Caco-2 (cell line): ENCODE measurements around the gene CCDC97. TPM values are rescaled to one million over a fixed set of nuclear protein-coding genes. Genes with fewer than 3 reads are reported as not detected.

Experiments used
- BruUV-seq: library from RNA; stranded (reverse); fragments of 400-500 nt; replicated peaks from 2 replicates; lab custom pipeline; 2021; lab: Mats Ljungman, UMichigan
- CTCF ChIA-PET: fragments of 300-600 bp; sonication (Branson Sonifier 250); formaldehyde crosslinking; loops from one replicate; lab custom pipeline; 2022; ENCODE audit warnings: antibody characterized with exemption; lab: Charles Lee
- POLR2A ChIA-PET: fragments of 300-600 bp; sonication (Branson Sonifier 250); formaldehyde crosslinking; loops from one replicate; lab custom pipeline; 2022; ENCODE audit warnings: antibody characterized with exemption; lab: Charles Lee
- DNase-seq, 2 experiments: peaks; one replicate each; pipeline versions ENCODE4 v3.0.0 to v3.0.0-alpha.2; 2020 to 2022
- H3K27me3 ChIP-seq: replicated peaks from 2 replicates; pipeline ENCODE4 v1.6.0; 2011; ENCODE audit warnings: low read length; ENCODE audit not compliant: control insufficient read depth, insufficient read depth
- H3K36me3 ChIP-seq: 2 replicates; pipeline ENCODE4 v1.5.1; 2011; ENCODE audit warnings: low read length; ENCODE audit not compliant: control insufficient read depth, insufficient read depth
- H3K4me1 ChIP-seq: fragments of 250-450 bp; sonication (Bioruptor Pico); 2 replicates; pipeline ENCODE4 v1.5.1; 2020; ENCODE audit warnings: mild to moderate bottlenecking
- H3K4me3 ChIP-seq: 2 replicates; pipeline ENCODE4 v1.5.1; 2011; ENCODE audit warnings: low read depth, mild to moderate bottlenecking, control low read depth, low read length
- H3K9me3 ChIP-seq: fragments of 250-450 bp; sonication (Bioruptor Pico); 2 replicates; pipeline ENCODE4 v1.5.1; 2020; ENCODE audit warnings: mild to moderate bottlenecking, moderate library complexity
- H3K27ac Mint-ChIP-seq: one replicate; pipeline ENCODE4 v1.8.0; 2022; ENCODE audit warnings: mixed read lengths; ENCODE audit not compliant: unreplicated experiment
- H3K27me3 Mint-ChIP-seq: one replicate; pipeline ENCODE4 v1.8.0; 2022; ENCODE audit warnings: mixed read lengths; ENCODE audit not compliant: insufficient read depth, unreplicated experiment
- H3K36me3 Mint-ChIP-seq: one replicate; pipeline ENCODE4 v1.8.0; 2022; ENCODE audit warnings: mild to moderate bottlenecking, mixed read lengths; ENCODE audit not compliant: insufficient read depth, unreplicated experiment
- H3K4me1 Mint-ChIP-seq: one replicate; pipeline ENCODE4 v1.8.0; 2022; ENCODE audit warnings: low read depth, mixed read lengths; ENCODE audit not compliant: unreplicated experiment
- H3K4me3 Mint-ChIP-seq: one replicate; pipeline ENCODE4 v1.8.0; 2022; ENCODE audit warnings: mild to moderate bottlenecking, moderate library complexity, mixed read lengths; ENCODE audit not compliant: unreplicated experiment
- H3K9me3 Mint-ChIP-seq: one replicate; pipeline ENCODE4 v1.8.0; 2022; ENCODE audit warnings: mixed read lengths; ENCODE audit not compliant: unreplicated experiment
- intact Hi-C: fragments of 100-400 bp; cut with micrococcal nuclease; formaldehyde crosslinking; loops from one replicate; pipeline ENCODE4 v1.10.0; 2022; ENCODE audit not compliant: unreplicated experiment
- total RNA-seq: library from RNA; stranded (reverse); gene quantifications from 2 replicates; pipeline ENCODE4 v1.2.3, GENCODE V29; 2022
- TF ChIP-seq, protein P1 (sequence below), 2 experiments: fragments of 200-600 bp in 1 of 2; IDR thresholded peaks; 1 replicate in 1 of 2; 2 replicates in 1 of 2; pipeline versions ENCODE4 v1.5.1 to v1.8.0; 2011 to 2022; ENCODE audit warnings: antibody characterized with exemption in 1 of 2, control low read depth in 1 of 2, inconsistent platforms in 1 of 2, low read depth in 1 of 2, low read length in 1 of 2, mild to moderate bottlenecking in 1 of 2, moderate library complexity in 1 of 2; ENCODE audit not compliant: insufficient read depth in 1 of 2, severe bottlenecking in 1 of 2, unreplicated experiment in 1 of 2

Gene CCDC97
- total RNA-seq, 1 experiment from 2014 or later, result 47.1 TPM

DNA sequence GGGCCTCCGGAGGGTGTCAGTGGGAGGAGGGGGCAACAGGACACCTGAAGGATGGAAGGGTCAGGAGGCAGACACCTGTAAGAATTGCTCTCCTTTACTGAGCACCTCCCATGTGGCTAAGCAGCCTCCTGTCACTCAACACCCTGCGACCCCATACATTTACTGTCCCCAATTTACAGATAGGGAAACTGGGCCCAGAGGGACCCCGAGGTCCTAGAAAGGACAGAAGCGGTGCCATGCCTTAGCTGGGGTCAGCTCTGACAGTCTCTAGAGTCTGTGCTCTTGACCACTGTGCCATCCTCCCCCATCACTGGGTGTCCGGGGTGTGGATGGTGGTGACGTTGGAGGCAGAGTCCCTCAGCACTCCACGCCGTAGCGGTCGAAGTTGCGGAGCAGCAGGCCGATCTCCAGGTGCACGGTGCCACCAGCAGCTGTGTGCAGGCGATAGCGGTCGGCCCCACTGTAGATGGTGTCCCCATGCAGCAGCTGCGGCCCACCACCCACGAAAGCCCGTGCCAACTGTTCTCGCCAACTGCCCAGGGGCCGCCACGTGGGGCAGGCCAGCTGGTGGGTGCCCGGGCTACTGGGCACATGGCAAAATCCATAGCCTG, 44.5 kb downstream of the CCDC97 start:
- intact Hi-C loops, result loop anchor here (1.0 kb wide), 1 partner anchor 9 kb away; no protein-coding TSS in a partner anchor
- peaks cover 11% of the 10 kb centered on the region for H3K27me3 Mint-ChIP-seq
- CTCF ChIA-PET, result interaction anchor here (1.4 kb wide), 1 partner anchor 10 kb away, joined by 6 read pairs; the partner anchor contains the start of gene B9D2
- H3K36me3 Mint-ChIP-seq, result peaks cover 11% of the 10 kb centered on the region
- no TSS peak for BruUV-seq
- peaks cover 4% of the 10 kb centered on the region; the same call in 1 of the 2 replicates for H3K4me1 ChIP-seq
- H3K27ac Mint-ChIP-seq, result peak overlapping the region; percentile 23
- H3K4me3 ChIP-seq, result peak overlapping the region; percentile 73
- H3K36me3 ChIP-seq, result no peaks in the 10 kb centered on the region
- H3K9me3 Mint-ChIP-seq, result no peaks in the 10 kb centered on the region
- TF ChIP-seq, protein P1, sequence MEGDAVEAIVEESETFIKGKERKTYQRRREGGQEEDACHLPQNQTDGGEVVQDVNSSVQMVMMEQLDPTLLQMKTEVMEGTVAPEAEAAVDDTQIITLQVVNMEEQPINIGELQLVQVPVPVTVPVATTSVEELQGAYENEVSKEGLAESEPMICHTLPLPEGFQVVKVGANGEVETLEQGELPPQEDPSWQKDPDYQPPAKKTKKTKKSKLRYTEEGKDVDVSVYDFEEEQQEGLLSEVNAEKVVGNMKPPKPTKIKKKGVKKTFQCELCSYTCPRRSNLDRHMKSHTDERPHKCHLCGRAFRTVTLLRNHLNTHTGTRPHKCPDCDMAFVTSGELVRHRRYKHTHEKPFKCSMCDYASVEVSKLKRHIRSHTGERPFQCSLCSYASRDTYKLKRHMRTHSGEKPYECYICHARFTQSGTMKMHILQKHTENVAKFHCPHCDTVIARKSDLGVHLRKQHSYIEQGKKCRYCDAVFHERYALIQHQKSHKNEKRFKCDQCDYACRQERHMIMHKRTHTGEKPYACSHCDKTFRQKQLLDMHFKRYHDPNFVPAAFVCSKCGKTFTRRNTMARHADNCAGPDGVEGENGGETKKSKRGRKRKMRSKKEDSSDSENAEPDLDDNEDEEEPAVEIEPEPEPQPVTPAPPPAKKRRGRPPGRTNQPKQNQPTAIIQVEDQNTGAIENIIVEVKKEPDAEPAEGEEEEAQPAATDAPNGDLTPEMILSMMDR (IDR thresholded peaks at IDR 0.05; ENCODE audit: insufficient read depth in 1 of 2, low read depth in 1 of 2, low read length in 1 of 2, severe bottlenecking in 1 of 2, unreplicated experiment in 1 of 2), result no peak
- POLR2A ChIA-PET, result no interaction called here
- DNase-seq, result no peak
- peak overlapping the region; percentile 83 for H3K4me3 Mint-ChIP-seq
- no peaks in the 10 kb centered on the region for H3K9me3 ChIP-seq
- H3K4me1 Mint-ChIP-seq, result peaks cover 24% of the 10 kb centered on the region
- no peaks in the 10 kb centered on the region; the same call in 1 of the 2 replicates for H3K27me3 ChIP-seq

DNA sequence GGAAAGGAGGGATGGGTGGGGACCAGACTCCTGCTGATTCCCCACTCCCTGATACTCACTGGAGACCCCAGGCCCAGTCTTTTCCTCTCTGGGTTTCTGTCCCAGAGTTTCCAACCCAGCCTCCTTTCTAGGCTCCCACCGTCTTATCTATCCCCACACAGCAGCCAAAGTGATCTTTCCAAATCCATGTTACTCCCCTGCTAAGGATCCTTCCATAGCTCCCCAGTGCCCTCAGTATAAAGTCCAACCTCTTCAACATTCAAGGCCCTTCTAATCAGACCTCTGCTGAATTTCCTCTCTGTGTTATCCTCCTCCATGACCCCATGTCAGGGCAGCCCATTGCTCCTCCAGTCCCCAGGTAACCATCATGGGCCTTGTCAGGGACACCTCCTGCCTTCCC, 45.1 kb downstream of the CCDC97 start:
- Histone ChIP-seq H3K27me3 (no peaks in the 10 kb centered on the region; the same call in 1 of the 2 replicates), H3K4me1 (peaks cover 4% of the 10 kb centered on the region; the same call in 1 of the 2 replicates), H3K9me3 (no peaks in the 10 kb centered on the region), H3K36me3 (no peaks in the 10 kb centered on the region), H3K4me3 (no peak overlapping the region)
- H3K27ac Mint-ChIP-seq, result no peak overlapping the region
- H3K4me1 Mint-ChIP-seq, result peaks cover 24% of the 10 kb centered on the region
- DNase-seq, result no peak
- POLR2A ChIA-PET, result interaction anchor here (1.2 kb wide), 1 partner anchor 8 kb away, joined by 3 read pairs; no protein-coding TSS in a partner anchor
- peak overlapping the region; percentile 53 for H3K4me3 Mint-ChIP-seq
- TF ChIP-seq, protein P1 (IDR thresholded peaks at IDR 0.05; ENCODE audit: insufficient read depth in 1 of 2, low read depth in 1 of 2, low read length in 1 of 2, severe bottlenecking in 1 of 2, unreplicated experiment in 1 of 2), result no peak
- peaks cover 11% of the 10 kb centered on the region for H3K36me3 Mint-ChIP-seq
- H3K9me3 Mint-ChIP-seq, result no peaks in the 10 kb centered on the region
- BruUV-seq, result no TSS peak
- CTCF ChIA-PET, result interaction anchor here (1.4 kb wide), 1 partner anchor 9 kb away, joined by 6 read pairs; the partner anchor contains the start of gene B9D2
- intact Hi-C loops, result no loop called here
- peaks cover 11% of the 10 kb centered on the region for H3K27me3 Mint-ChIP-seq

GRCh38 chr19:41355802-41356201, 45.8 kb downstream of the CCDC97 start:
- BruUV-seq, result no TSS peak
- Histone ChIP-seq H3K27me3 (no peaks in the 10 kb centered on the region; the same call in 1 of the 2 replicates), H3K4me1 (peaks cover 4% of the 10 kb centered on the region; the same call in 1 of the 2 replicates), H3K4me3 (no peak overlapping the region), H3K36me3 (no peaks in the 10 kb centered on the region), H3K9me3 (no peaks in the 10 kb centered on the region)
- POLR2A ChIA-PET, result interaction anchor here (1.2 kb wide), 1 partner anchor 8 kb away, joined by 3 read pairs; no protein-coding TSS in a partner anchor
- peaks cover 21% of the 10 kb centered on the region for H3K4me1 Mint-ChIP-seq
- no peak for DNase-seq
- H3K27me3 Mint-ChIP-seq, result peaks cover 9% of the 10 kb centered on the region
- no peaks in the 10 kb centered on the region for H3K9me3 Mint-ChIP-seq
- no peak overlapping the region for H3K4me3 Mint-ChIP-seq
- intact Hi-C loops, result no loop called here
- peaks cover 11% of the 10 kb centered on the region for H3K36me3 Mint-ChIP-seq
- CTCF ChIA-PET, result interaction anchor here (1.4 kb wide), 1 partner anchor 8 kb away, joined by 6 read pairs; the partner anchor contains the start of gene B9D2
- H3K27ac Mint-ChIP-seq, result no peak overlapping the region
- TF ChIP-seq, protein P1 (IDR thresholded peaks at IDR 0.05; ENCODE audit: insufficient read depth in 1 of 2, low read depth in 1 of 2, low read length in 1 of 2, severe bottlenecking in 1 of 2, unreplicated experiment in 1 of 2), result no peak
